GM23338 (cell line): ENCODE data around the gene YAP1. TPM values are rescaled to one million over a fixed set of nuclear protein-coding genes. Genes with fewer than 3 reads are reported as not detected.
A peak's percentile ranks its signal among the peaks of the same experiment; 100 is the strongest.

Experiments used
- ATAC-seq: fragments of 200-7000 bp; cut with Tn5 transposase; 3 replicates; pipeline ENCODE4 v1.9.1; 2020
- DNase-seq: peaks from one replicate; pipeline ENCODE4 v3.0.0-alpha.2; 2015; ENCODE audit warnings: low spot score
- H2AFZ ChIP-seq: fragments of 200-600 bp; sonication (generic); 2 replicates; pipeline ENCODE4 v1.8.0; 2016; ENCODE audit warnings: antibody characterized with exemption, mild to moderate bottlenecking, moderate library complexity
- H3F3A ChIP-seq: fragments of 200-600 bp; sonication (generic); replicated peaks from 2 replicates; pipeline ENCODE4 v1.8.0; 2017; ENCODE audit warnings: antibody characterized with exemption, mixed run types, low read depth
- H3K27ac ChIP-seq: fragments of 200-600 bp; sonication (generic); 2 replicates; pipeline ENCODE4 v1.6.1; 2016; ENCODE audit warnings: low read depth
- H3K27me3 ChIP-seq: fragments of 200-600 bp; sonication (generic); 2 replicates; pipeline ENCODE4 v1.8.0; 2016; ENCODE audit warnings: mild to moderate bottlenecking, mixed run types, moderate library complexity; ENCODE audit not compliant: insufficient read depth
- H3K36me3 ChIP-seq: fragments of 200-600 bp; sonication (generic); 2 replicates; pipeline ENCODE4 v1.8.0; 2016; ENCODE audit warnings: mild to moderate bottlenecking; ENCODE audit not compliant: insufficient read depth
- H3K4me1 ChIP-seq: fragments of 200-600 bp; sonication (generic); 2 replicates; pipeline ENCODE4 v1.8.0; 2016; ENCODE audit warnings: mild to moderate bottlenecking, moderate library complexity; ENCODE audit not compliant: insufficient read depth
- H3K4me2 ChIP-seq: fragments of 200-600 bp; sonication (generic); 2 replicates; pipeline ENCODE4 v1.7.1; 2017; ENCODE audit warnings: mixed run types
- H3K4me3 ChIP-seq: fragments of 200-600 bp; sonication (generic); 2 replicates; pipeline ENCODE4 v1.6.1; 2016; ENCODE audit warnings: mixed run types
- H3K79me2 ChIP-seq: fragments of 200-600 bp; sonication (generic); replicated peaks from 2 replicates; pipeline ENCODE4 v1.8.0; 2017; ENCODE audit warnings: mild to moderate bottlenecking; ENCODE audit not compliant: insufficient read depth
- H3K9me2 ChIP-seq: fragments of 200-600 bp; sonication (generic); 2 replicates; pipeline ENCODE4 v1.8.0; 2017; ENCODE audit not compliant: insufficient read depth
- H4K20me1 ChIP-seq: fragments of 200-600 bp; sonication (generic); replicated peaks from 2 replicates; pipeline ENCODE4 v1.8.0; 2017; ENCODE audit warnings: mild to moderate bottlenecking; ENCODE audit not compliant: insufficient read depth
- H3K27ac Mint-ChIP-seq: 2 replicates; pipeline ENCODE4 v1.8.0; 2020; ENCODE audit warnings: inconsistent platforms, mild to moderate bottlenecking, moderate library complexity, mixed read lengths
- H3K27me3 Mint-ChIP-seq: 3 replicates; pipeline ENCODE4 v1.8.0; 2022; ENCODE audit warnings: low read depth, mild to moderate bottlenecking, moderate library complexity, mixed read lengths, inconsistent platforms; ENCODE audit not compliant: insufficient read depth, poor library complexity
- H3K36me3 Mint-ChIP-seq: 3 replicates; pipeline ENCODE4 v1.8.0; 2021; ENCODE audit warnings: low read depth, mild to moderate bottlenecking, inconsistent platforms, moderate library complexity, mixed read lengths
- H3K4me1 Mint-ChIP-seq: 3 replicates; pipeline ENCODE4 v1.8.0; 2020; ENCODE audit warnings: mild to moderate bottlenecking, inconsistent platforms, mixed read lengths
- H3K4me3 Mint-ChIP-seq: 3 replicates; pipeline ENCODE4 v1.8.0; 2021; ENCODE audit warnings: moderate library complexity, mild to moderate bottlenecking, inconsistent platforms, mixed read lengths
- H3K9me3 Mint-ChIP-seq: 3 replicates; pipeline ENCODE4 v1.8.0; 2020; ENCODE audit warnings: moderate library complexity, mild to moderate bottlenecking, inconsistent platforms, mixed read lengths
- CREB1 ChIP-seq: fragments of 250-450 bp; sonication (Bioruptor Pico); IDR thresholded peaks from 2 replicates; pipeline ENCODE4 v1.5.0; 2020; ENCODE audit warnings: low read depth, mild to moderate bottlenecking, moderate library complexity
- CTCF ChIP-seq, 2 experiments: fragments of 200-600 bp in 1 of 2; sonication (generic) in 1 of 2; conservative IDR thresholded peaks; 2 replicates each; pipeline versions ENCODE4 v1.5.1 to v1.6.1; 2016 to 2017; ENCODE audit warnings: antibody characterized with exemption in 2 of 2, low read depth in 2 of 2, mild to moderate bottlenecking in 2 of 2, moderate library complexity in 1 of 2
- ETS1 ChIP-seq: IDR thresholded peaks from 2 replicates; pipeline ENCODE4 v1.6.1; 2016; ENCODE audit warnings: antibody characterized with exemption
- EZH2 ChIP-seq: fragments of 200-600 bp; sonication (generic); IDR thresholded peaks from one replicate; pipeline ENCODE4 v1.8.0; 2017; ENCODE audit warnings: antibody characterized with exemption, mild to moderate bottlenecking, low read depth; ENCODE audit not compliant: unreplicated experiment
- EZH2phosphoT487 ChIP-seq: fragments of 200-600 bp; sonication (generic); IDR thresholded peaks from one replicate; pipeline ENCODE4 v1.8.1; 2018; ENCODE audit warnings: antibody characterized with exemption; ENCODE audit not compliant: unreplicated experiment
- JUNB ChIP-seq: IDR thresholded peaks from one replicate; pipeline ENCODE4 v1.6.1; 2016; ENCODE audit warnings: antibody characterized with exemption; ENCODE audit not compliant: unreplicated experiment
- NANOG ChIP-seq: IDR thresholded peaks from 2 replicates; pipeline ENCODE4 v1.6.1; 2016; ENCODE audit warnings: antibody characterized with exemption, borderline replicate concordance
- REST ChIP-seq: IDR thresholded peaks from one replicate; pipeline ENCODE4 v1.6.1; 2018; ENCODE audit warnings: antibody characterized with exemption; ENCODE audit not compliant: unreplicated experiment
- STAT1 ChIP-seq: IDR thresholded peaks from one replicate; pipeline ENCODE4 v1.6.1; 2016; ENCODE audit warnings: antibody characterized with exemption; ENCODE audit not compliant: unreplicated experiment
- ZNF114 ChIP-seq: fragments of 250-450 bp; sonication (Bioruptor Pico); IDR thresholded peaks from 2 replicates; pipeline ENCODE4 v1.5.0; 2020; ENCODE audit warnings: mild to moderate bottlenecking, moderate library complexity
- ZNF331 ChIP-seq: fragments of 250-450 bp; sonication (Bioruptor Pico); IDR thresholded peaks from 2 replicates; pipeline ENCODE4 v1.5.0; 2020; ENCODE audit warnings: low read depth, mild to moderate bottlenecking, moderate library complexity
- polyA plus RNA-seq: library from polyadenylated mRNA; unstranded; fragments of >200 nt; fragmentation: Nextera tagmentation; extraction: Ambion mirVana; gene quantifications from 2 replicates; pipeline ENCODE4 v1.2.1, GENCODE V29; 2016
- total RNA-seq: library from RNA; depleted of rRNA; stranded (reverse); fragments of >200 nt; shearing (Covaris generic); gene quantifications from 2 replicates; pipeline ENCODE4 v1.2.3, GENCODE V29; 2014

Gene YAP1
- total and polyA plus RNA-seq, 2 experiments from 2014 or later: 17.2 to 155 TPM

GRCh38 chr11:102148059-102148458 is 37.8 kb downstream of the YAP1 start (continued):
- no peak for TF ChIP-seq NANOG
- no peak for TF ChIP-seq EZH2phosphoT487
- no peak for TF ChIP-seq ETS1
- no peak for TF ChIP-seq CREB1

- Mint-ChIP-seq H3K9me3 (no peaks in the 10 kb centered on the region), H3K4me3 (no peak overlapping the region), H3K27me3 (peaks cover 3% of the 10 kb centered on the region), H3K36me3 (no peaks in the 10 kb centered on the region), H3K4me1 (peaks cover 27% of the 10 kb centered on the region), H3K27ac (peak overlapping the region; percentile 11; the same call in 1 of the 2 replicates)
- H3K27me3 ChIP-seq: no peaks in the 10 kb centered on the region
- no peaks in the 10 kb centered on the region for H3K9me2 ChIP-seq
- no peaks in the 10 kb centered on the region for H3F3A ChIP-seq
- no peak overlapping the region for H3K4me3 ChIP-seq
- peaks cover 8% of the 10 kb centered on the region; the same call in 1 of the 2 replicates for H3K4me1 ChIP-seq
- DNase-seq (no peak), ATAC-seq (no peak)
- TF ChIP-seq ZNF331 (CRISPR knock-in tag): no peak
- no peak for TF ChIP-seq STAT1
- no peak for TF ChIP-seq ETS1
- H3K36me3 ChIP-seq: no peaks in the 10 kb centered on the region
- peaks cover 4% of the 10 kb centered on the region; the same call in 1 of the 2 replicates for H4K20me1 ChIP-seq
- no peak overlapping the region for H3K4me2 ChIP-seq
- H2AFZ ChIP-seq: no peak overlapping the region
- peaks cover 100% of the 10 kb centered on the region for H3K79me2 ChIP-seq
- H3K27ac ChIP-seq: no peak overlapping the region
Measured at GRCh38 chr11:102151784-102152525, 41.7 kb downstream of the YAP1 start.

- Histone ChIP-seq H3K36me3 (no peaks in the 10 kb centered on the region), H4K20me1 (peaks cover 4% of the 10 kb centered on the region; the same call in 1 of the 2 replicates), H3F3A (no peaks in the 10 kb centered on the region), H3K79me2 (peaks cover 100% of the 10 kb centered on the region), H2AFZ (no peak overlapping the region), H3K4me1 (peaks cover 8% of the 10 kb centered on the region; the same call in 1 of the 2 replicates), H3K9me2 (no peaks in the 10 kb centered on the region), H3K4me3 (no peak overlapping the region), H3K4me2 (no peak overlapping the region), H3K27ac (no peak overlapping the region), H3K27me3 (no peaks in the 10 kb centered on the region)
- ATAC-seq (no peak), DNase-seq (no peak)
- H3K36me3 Mint-ChIP-seq: no peaks in the 10 kb centered on the region
- no peaks in the 10 kb centered on the region for H3K9me3 Mint-ChIP-seq
- peaks cover 31% of the 10 kb centered on the region for H3K4me1 Mint-ChIP-seq
- no peak overlapping the region for H3K4me3 Mint-ChIP-seq
- peaks cover 3% of the 10 kb centered on the region for H3K27me3 Mint-ChIP-seq
- no peak overlapping the region for H3K27ac Mint-ChIP-seq
- TF ChIP-seq JUNB: no peak
- TF ChIP-seq EZH2: no peak
- no peak for TF ChIP-seq ETS1
- no peak for TF ChIP-seq ZNF331 (CRISPR knock-in tag)
- no peak for TF ChIP-seq NANOG
- no peak for TF ChIP-seq REST
- TF ChIP-seq CREB1: no peak
- TF ChIP-seq ZNF114 (CRISPR knock-in tag): no peak
- no peak for TF ChIP-seq CTCF (conservative IDR thresholded peaks at IDR 0.05; ENCODE audit: low read depth in 2 of 2)
Measured at GRCh38 chr11:102153082-102153481, 42.8 kb downstream of the YAP1 start.
